IMR-90 (cell line): Measurements from ENCODE around the gene ATXN3. TPM values are rescaled to one million over a fixed set of nuclear protein-coding genes. Genes with fewer than 3 reads are reported as not detected.

Experiments used
- ATAC-seq: fragments of 200-7000 bp; cut with Tn5 transposase; 2 replicates; pipeline ENCODE4 v1.9.1; 2020; ENCODE audit warnings: low read depth, mild to moderate bottlenecking, moderate library complexity
- BruUV-seq: library from RNA; stranded (reverse); fragments of 400-500 nt; replicated peaks from 2 replicates; lab custom pipeline; 2021; lab: Mats Ljungman, UMichigan
- CTCF ChIA-PET: fragments of 300-600 bp; formaldehyde crosslinking; extraction: SDS; loops from one replicate; lab custom pipeline; 2021; ENCODE audit warnings: antibody characterized with exemption; lab: Yijun Ruan, JAX
- POLR2A ChIA-PET: fragments of 300-600 bp; sonication (Branson Sonifier 250); formaldehyde crosslinking; loops from one replicate; lab custom pipeline; 2022; ENCODE audit warnings: antibody characterized with exemption; ENCODE audit not compliant: unreplicated experiment; lab: Charles Lee
- DNase-seq: peaks from one replicate; pipeline ENCODE4 v3.0.0; 2013
- H2AFZ ChIP-seq: replicated peaks from 2 replicates; pipeline ENCODE3; 2013; ENCODE audit warnings: low read length, mild to moderate bottlenecking; ENCODE audit not compliant: poor library complexity
- H2AK5ac ChIP-seq: 2 replicates; pipeline ENCODE4 v1.6.1; 2013; ENCODE audit warnings: low read depth, low read length, inconsistent platforms
- H2AK9ac ChIP-seq: replicated peaks from 2 replicates; pipeline ENCODE3; 2013; ENCODE audit warnings: mild to moderate bottlenecking, low read depth, low read length, moderate library complexity; ENCODE audit not compliant: poor library complexity
- H2BK120ac ChIP-seq: 2 replicates; pipeline ENCODE4 v1.6.1; 2013; ENCODE audit warnings: low read depth, low read length, inconsistent platforms
- H2BK15ac ChIP-seq: 3 replicates; pipeline ENCODE4 v1.6.1; 2013; ENCODE audit warnings: low read depth, low read length, inconsistent platforms
- H2BK20ac ChIP-seq: 2 replicates; pipeline ENCODE4 v1.6.1; 2013; ENCODE audit warnings: low read depth, mild to moderate bottlenecking, inconsistent platforms, low read length, moderate library complexity
- H2BK5ac ChIP-seq: 2 replicates; pipeline ENCODE4 v1.6.1; 2013; ENCODE audit warnings: mild to moderate bottlenecking, low read depth, low read length, inconsistent platforms; ENCODE audit not compliant: poor library complexity, severe bottlenecking
- H3K14ac ChIP-seq: replicated peaks from 2 replicates; pipeline ENCODE4 v1.6.1; 2013; ENCODE audit warnings: low read depth, low read length, inconsistent platforms
- H3K18ac ChIP-seq: 2 replicates; pipeline ENCODE4 v1.6.1; 2013; ENCODE audit warnings: low read depth, low read length, control low read depth
- H3K23ac ChIP-seq: 2 replicates; pipeline ENCODE4 v1.6.1; 2013; ENCODE audit warnings: low read depth, low read length, inconsistent platforms
- H3K27ac ChIP-seq: 2 replicates; pipeline ENCODE4 v1.5.1; 2013; ENCODE audit warnings: mild to moderate bottlenecking, control low read depth, low read length; ENCODE audit not compliant: insufficient read depth
- H3K27me3 ChIP-seq: 2 replicates; pipeline ENCODE4 v1.6.1; 2013; ENCODE audit warnings: low read length; ENCODE audit not compliant: control insufficient read depth, insufficient read depth
- H3K36me3 ChIP-seq: 2 replicates; pipeline ENCODE4 v1.6.1; 2013; ENCODE audit warnings: low read length, mixed read lengths; ENCODE audit not compliant: control insufficient read depth, insufficient read depth
- H3K4ac ChIP-seq: 2 replicates; pipeline ENCODE4 v1.6.1; 2013; ENCODE audit warnings: low read depth, low read length, inconsistent platforms
- H3K4me1 ChIP-seq: 2 replicates; pipeline ENCODE4 v1.6.1; 2013; ENCODE audit warnings: low read length, mixed read lengths; ENCODE audit not compliant: control insufficient read depth, insufficient read depth
- H3K4me2 ChIP-seq: 2 replicates; pipeline ENCODE4 v1.6.1; 2013; ENCODE audit warnings: low read depth, mild to moderate bottlenecking, control low read depth, low read length, moderate library complexity
- H3K4me3 ChIP-seq: 2 replicates; pipeline ENCODE4 v1.5.1; 2013; ENCODE audit warnings: low read depth, mild to moderate bottlenecking, control low read depth, low read length, moderate library complexity; ENCODE audit not compliant: insufficient read depth
- H3K56ac ChIP-seq: 2 replicates; pipeline ENCODE4 v1.6.1; 2013; ENCODE audit warnings: low read length, inconsistent platforms; ENCODE audit not compliant: insufficient read depth; ENCODE audit errors: extremely low read depth
- H3K79me1 ChIP-seq, 2 experiments: 2 replicates each; pipeline ENCODE4 v1.6.1; 2013; ENCODE audit warnings: low read length in 2 of 2, inconsistent platforms in 1 of 2, low read depth in 1 of 2
- H3K9ac ChIP-seq: 2 replicates; pipeline ENCODE4 v1.6.1; 2013; ENCODE audit warnings: low read depth, low read length, control low read depth
- H3K9me1 ChIP-seq: 2 replicates; pipeline ENCODE4 v1.6.1; 2013; ENCODE audit warnings: low read length, inconsistent platforms; ENCODE audit not compliant: insufficient read depth
- H3K9me3 ChIP-seq: 2 replicates; pipeline ENCODE4 v1.6.1; 2013; ENCODE audit warnings: low read length; ENCODE audit not compliant: control insufficient read depth, insufficient read depth
- H4K20me1 ChIP-seq: 2 replicates; pipeline ENCODE4 v1.6.1; 2013; ENCODE audit warnings: low read length, inconsistent platforms; ENCODE audit not compliant: insufficient read depth
- H4K5ac ChIP-seq: 2 replicates; pipeline ENCODE4 v1.6.1; 2013; ENCODE audit warnings: mild to moderate bottlenecking, low read depth, low read length, control low read depth
- H4K8ac ChIP-seq, 2 experiments: 2 replicates each; pipeline ENCODE4 v1.6.1; 2013; ENCODE audit warnings: low read depth in 2 of 2, low read length in 2 of 2, control low read depth in 1 of 2, inconsistent platforms in 1 of 2
- H4K91ac ChIP-seq: 2 replicates; pipeline ENCODE4 v1.6.1; 2013; ENCODE audit warnings: low read depth, low read length, inconsistent platforms; ENCODE audit not compliant: insufficient read depth
- BHLHE40 ChIP-seq: fragments of 150-350 bp; IDR thresholded peaks from 2 replicates; pipeline ENCODE4 v1.6.1; 2016; ENCODE audit warnings: mild to moderate bottlenecking, low read depth, low read length
- CEBPB ChIP-seq: IDR thresholded peaks from 2 replicates; pipeline ENCODE4 v1.6.1; 2012; ENCODE audit warnings: low read depth, low read length, improper control_type of control experiment
- CHD1 ChIP-seq: IDR thresholded peaks from 2 replicates; pipeline ENCODE4 v1.6.1; 2012; ENCODE audit warnings: low read depth, low read length, improper control_type of control experiment
- CTCF ChIP-seq: conservative IDR thresholded peaks from 2 replicates; pipeline ENCODE4 v1.5.1; 2012; ENCODE audit warnings: mild to moderate bottlenecking, low read depth, low read length, improper control_type of control experiment
- ELK1 ChIP-seq: fragments of 150-350 bp; IDR thresholded peaks from 2 replicates; pipeline ENCODE4 v1.6.1; 2016; ENCODE audit warnings: low read depth, mild to moderate bottlenecking, low read length, moderate library complexity, borderline replicate concordance
- FOS ChIP-seq: fragments of 150-350 bp; IDR thresholded peaks from 2 replicates; pipeline ENCODE4 v1.6.1; 2016; ENCODE audit warnings: low read depth, low read length
- MAFK ChIP-seq: IDR thresholded peaks from 2 replicates; pipeline ENCODE4 v1.6.1; 2012; ENCODE audit warnings: low read depth, low read length, improper control_type of control experiment
- MAZ ChIP-seq: IDR thresholded peaks from 2 replicates; pipeline ENCODE4 v1.6.1; 2012; ENCODE audit warnings: low read depth, mild to moderate bottlenecking, low read length, improper control_type of control experiment, moderate library complexity, borderline replicate concordance
- MXI1 ChIP-seq: IDR thresholded peaks from 2 replicates; pipeline ENCODE4 v1.6.1; 2012; ENCODE audit warnings: low read depth, mild to moderate bottlenecking, low read length, moderate library complexity, borderline replicate concordance
- NFE2L2 ChIP-seq: fragments of 150-350 bp; IDR thresholded peaks from 2 replicates; pipeline ENCODE4 v1.6.1; 2016; ENCODE audit warnings: low read depth, mild to moderate bottlenecking, low read length
- POLR2A ChIP-seq: IDR thresholded peaks from 2 replicates; pipeline ENCODE4 v1.6.1; 2012; ENCODE audit warnings: mild to moderate bottlenecking, low read depth, low read length
- RAD21 ChIP-seq: IDR thresholded peaks from 2 replicates; pipeline ENCODE4 v1.6.1; 2012; ENCODE audit warnings: low read length, improper control_type of control experiment
- RCOR1 ChIP-seq: IDR thresholded peaks from 2 replicates; pipeline ENCODE4 v1.6.1; 2012; ENCODE audit warnings: mild to moderate bottlenecking, low read length, improper control_type of control experiment; ENCODE audit not compliant: insufficient replicate concordance
- RFX5 ChIP-seq: IDR thresholded peaks from 2 replicates; pipeline ENCODE4 v1.8.0; 2012; ENCODE audit warnings: low read depth, mild to moderate bottlenecking, low read length, moderate library complexity
- SMC3 ChIP-seq: fragments of 150-350 bp; IDR thresholded peaks from 2 replicates; pipeline ENCODE4 v1.6.1; 2016; ENCODE audit warnings: low read depth, mild to moderate bottlenecking, antibody characterized with exemption, low read length, moderate library complexity
- USF2 ChIP-seq: fragments of 150-350 bp; IDR thresholded peaks from 2 replicates; pipeline ENCODE4 v1.6.1; 2017; ENCODE audit warnings: mild to moderate bottlenecking, antibody characterized with exemption, low read length, low read depth
- WGBS, 2 experiments: methylation state at CpG; one replicate each; pipeline versions ENCODE4 v1.1.5 to v1.1.7; 2013; ENCODE audit warnings: missing lambda C conversion rate in 2 of 2; ENCODE audit not compliant: insufficient read length in 1 of 2; ENCODE audit errors: extremely low coverage in 2 of 2; 5-methylcytosine and 5-hydroxymethylcytosine counted together
- dilution Hi-C: fragments of 300-500 bp; cut with HindIII; formaldehyde crosslinking; loops from one replicate; pipeline ENCODE4 v1.14.3; 2018; ENCODE audit warnings: low sequenced_read_pairs; ENCODE audit not compliant: unreplicated experiment
- in situ Hi-C: fragments of 300-500 bp; cut with MboI; formaldehyde crosslinking; loops from 3 replicates; pipeline ENCODE4 v1.14.3; 2019; ENCODE audit warnings: low sequenced_read_pairs, inconsistent platforms, mixed read lengths
- intact Hi-C: fragments of 100-400 bp; cut with micrococcal nuclease; formaldehyde crosslinking; loops from 2 replicates; pipeline ENCODE4 v1.10.0; 2022
- polyA plus RNA-seq, 3 experiments: library from polyadenylated mRNA; depleted of rRNA; stranded (reverse); fragments of >200 nt; gene quantifications; 2 replicates each; pipeline ENCODE4 v1.2.3, GENCODE V29; 2012; ENCODE audit warnings: low replicate concordance in 1 of 3
- total RNA-seq: library from RNA; depleted of rRNA; stranded (reverse); fragments of >200 nt; gene quantifications from 2 replicates; pipeline ENCODE4 v1.2.3, GENCODE V29; 2012

ATXN3 gene
- total and polyA plus RNA-seq, 2 of the 4 experiments (the other 2 are of a cell fraction) = 9.0 to 13.9 TPM

DNA sequence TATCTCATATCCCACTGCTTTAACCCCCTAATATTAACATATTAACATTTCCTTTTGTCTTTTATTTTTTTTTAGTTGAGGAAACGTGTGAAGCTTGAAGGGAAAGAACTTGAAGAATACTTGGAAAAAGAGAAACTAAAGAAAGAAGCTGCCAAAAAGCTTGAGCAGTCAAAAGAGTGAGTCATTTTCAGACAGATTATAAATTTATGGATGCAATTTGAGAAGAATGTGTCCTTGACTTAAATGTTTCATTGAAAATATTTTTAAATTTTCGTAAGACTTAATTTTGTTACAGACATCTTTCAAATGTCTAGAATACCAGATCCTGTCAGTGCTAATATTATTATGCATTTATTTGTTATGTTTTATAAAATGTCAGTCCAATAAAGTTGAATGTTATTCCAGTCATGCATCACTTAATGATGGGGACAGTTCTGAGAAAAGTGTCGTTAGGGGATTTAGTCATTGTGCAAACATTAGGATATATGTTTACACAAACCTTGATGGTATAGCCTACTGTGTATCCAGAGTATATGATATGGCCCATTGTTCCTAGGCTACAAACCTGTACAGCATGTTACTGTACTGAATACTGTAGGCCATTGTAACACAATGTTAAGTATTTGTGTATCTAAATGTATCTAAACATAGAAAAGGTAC, 48.0 kb upstream of the ATXN3 start:
- Histone ChIP-seq H3K4me2 (no peak overlapping the region), H4K20me1 (no peaks in the 10 kb centered on the region), H3K23ac (no peak overlapping the region), H2AFZ (no peak overlapping the region), H4K8ac (no peak overlapping the region), H4K5ac (no peak overlapping the region), H3K27me3 (no peaks in the 10 kb centered on the region), H3K36me3 (peaks cover 22% of the 10 kb centered on the region), H3K4me3 (no peak overlapping the region), H3K9me1 (0 out of 2 replicates have a peak, but pooled peaks cover 1% of the 10 kb centered on the region), H3K56ac (no peak overlapping the region), H2BK20ac (no peak overlapping the region), H2BK15ac (no peak overlapping the region), H2BK5ac (no peak overlapping the region), H2BK120ac (no peak overlapping the region), H3K4me1 (no peaks in the 10 kb centered on the region; the same call in 1 of the 2 replicates), H3K4ac (no peak overlapping the region), H3K27ac (no peak overlapping the region), H4K91ac (no peak overlapping the region), H3K9me3 (no peaks in the 10 kb centered on the region), H3K79me1 (peaks cover 4 to 8% of the 10 kb centered on the region in 2 experiments; a peak in 2 of 4 replicates), H2AK9ac (no peak overlapping the region), H3K9ac (no peak overlapping the region), H3K14ac (no peak overlapping the region), H2AK5ac (no peak overlapping the region), H3K18ac (no peak overlapping the region)
- ATAC-seq (no peak), DNase-seq (peak; percentile 21)
- dilution Hi-C loops (no loop called here), intact Hi-C loops (no loop called here), in situ Hi-C loops (no loop called here)
- no TSS peak for BruUV-seq
- ChIA-PET POLR2A (no interaction called here), CTCF (no interaction called here)
- no peak for TF ChIP-seq RCOR1
- no peak for TF ChIP-seq CTCF
- TF ChIP-seq RAD21 = no peak
- TF ChIP-seq USF2 = no peak
- no peak for TF ChIP-seq MXI1
- no peak for TF ChIP-seq FOS
- no peak for TF ChIP-seq SMC3
- no peak for TF ChIP-seq CEBPB
- TF ChIP-seq MAZ = no peak
- TF ChIP-seq MAFK = no peak
- TF ChIP-seq RFX5 = no peak
- no peak for TF ChIP-seq ELK1
- TF ChIP-seq CHD1 = no peak
- TF ChIP-seq NFE2L2 = no peak
- TF ChIP-seq BHLHE40 = no peak
- TF ChIP-seq POLR2A = no peak
- WGBS, 2 experiments = no CpG with 5 or more reads among the region's 3 CpGs
